ENCODE data around the gene RNF187. TPM values are rescaled to one million over a fixed set of nuclear protein-coding genes. Genes with fewer than 3 reads are reported as not detected.

RNF187 gene
- total RNA-seq, 1 donor from 2014 or later = 201 TPM

DNA sequence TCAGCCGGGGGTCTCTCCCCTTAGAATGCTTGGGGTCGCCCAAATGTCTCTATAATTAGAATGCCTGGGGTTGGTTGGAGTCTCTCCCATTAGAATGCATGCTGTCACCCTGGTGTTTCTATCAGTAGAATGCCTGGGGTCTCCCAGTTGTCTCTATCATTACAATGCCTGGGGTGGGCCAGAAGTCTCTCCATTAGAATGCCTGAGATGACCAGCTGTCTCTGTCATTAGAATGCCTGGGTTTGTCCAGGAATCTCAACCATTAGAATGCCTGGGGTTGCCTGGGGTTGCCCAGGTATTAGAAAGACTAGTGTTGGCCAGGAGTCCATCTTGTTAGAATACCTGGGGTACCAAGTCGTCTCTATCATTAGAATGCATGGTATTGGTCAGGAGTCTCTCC, 51.6 kb downstream of the RNF187 start:
- Mint-ChIP-seq H3K4me3 (ENCODE audit: unreplicated experiment) (no peak overlapping the region), H3K27me3 (ENCODE audit: unreplicated experiment) (peaks cover 2% of the 10 kb centered on the region), H3K9me3 (ENCODE audit: unreplicated experiment) (peaks cover 9% of the 10 kb centered on the region)

DNA sequence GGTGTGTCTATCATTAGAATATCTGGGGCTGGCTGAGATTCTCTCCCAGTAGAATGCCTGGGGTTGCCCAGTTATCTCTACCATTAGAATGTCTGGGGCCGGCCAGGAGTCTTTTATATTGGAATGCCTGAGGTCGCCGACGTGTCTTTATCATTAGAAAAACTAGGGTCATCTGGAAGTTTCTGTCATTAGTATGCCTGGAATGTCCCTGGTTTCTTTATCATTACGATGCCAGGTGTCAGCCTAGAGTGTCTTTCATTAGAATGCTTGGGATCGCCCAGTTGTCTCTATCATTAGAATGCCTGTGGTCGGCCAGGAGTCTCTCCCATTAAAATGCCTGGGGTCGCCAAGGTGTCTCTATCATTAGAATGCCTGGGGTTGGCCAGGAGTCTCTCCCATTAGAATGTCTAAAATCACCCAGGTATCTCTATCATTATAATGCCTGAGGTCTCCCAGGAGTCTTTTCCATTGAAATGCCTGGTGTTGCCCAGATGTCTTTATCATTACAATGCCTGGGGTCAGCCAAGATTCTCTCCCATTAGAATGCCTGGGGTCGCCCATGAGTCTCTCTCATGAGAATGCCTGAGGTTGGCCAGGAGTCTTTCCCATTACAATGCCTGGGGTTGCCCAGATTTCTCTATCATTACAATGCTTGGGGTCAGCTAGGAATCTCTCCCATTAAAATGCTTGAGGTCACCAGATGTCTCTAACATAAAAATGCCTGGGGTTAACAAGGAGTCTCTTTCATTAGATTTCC, 53.2 kb downstream of the RNF187 start:
- Mint-ChIP-seq H3K36me3 (ENCODE audit: unreplicated experiment) (peaks cover 8% of the 10 kb centered on the region), H3K27ac (ENCODE audit: unreplicated experiment) (no peak overlapping the region), H3K9me3 (ENCODE audit: unreplicated experiment) (peaks cover 9% of the 10 kb centered on the region)

More for the DNA sequence above, 51.6 kb downstream of the RNF187 start:
- peaks cover 13% of the 10 kb centered on the region for H3K36me3 Mint-ChIP-seq (ENCODE audit: unreplicated experiment)
- DNase-seq = no peak
- TF ChIP-seq, protein P1, sequence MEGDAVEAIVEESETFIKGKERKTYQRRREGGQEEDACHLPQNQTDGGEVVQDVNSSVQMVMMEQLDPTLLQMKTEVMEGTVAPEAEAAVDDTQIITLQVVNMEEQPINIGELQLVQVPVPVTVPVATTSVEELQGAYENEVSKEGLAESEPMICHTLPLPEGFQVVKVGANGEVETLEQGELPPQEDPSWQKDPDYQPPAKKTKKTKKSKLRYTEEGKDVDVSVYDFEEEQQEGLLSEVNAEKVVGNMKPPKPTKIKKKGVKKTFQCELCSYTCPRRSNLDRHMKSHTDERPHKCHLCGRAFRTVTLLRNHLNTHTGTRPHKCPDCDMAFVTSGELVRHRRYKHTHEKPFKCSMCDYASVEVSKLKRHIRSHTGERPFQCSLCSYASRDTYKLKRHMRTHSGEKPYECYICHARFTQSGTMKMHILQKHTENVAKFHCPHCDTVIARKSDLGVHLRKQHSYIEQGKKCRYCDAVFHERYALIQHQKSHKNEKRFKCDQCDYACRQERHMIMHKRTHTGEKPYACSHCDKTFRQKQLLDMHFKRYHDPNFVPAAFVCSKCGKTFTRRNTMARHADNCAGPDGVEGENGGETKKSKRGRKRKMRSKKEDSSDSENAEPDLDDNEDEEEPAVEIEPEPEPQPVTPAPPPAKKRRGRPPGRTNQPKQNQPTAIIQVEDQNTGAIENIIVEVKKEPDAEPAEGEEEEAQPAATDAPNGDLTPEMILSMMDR (IDR thresholded peaks at IDR 0.05; ENCODE audit: partially characterized antibody, unreplicated experiment) = no peak
- no peaks in the 10 kb centered on the region for H3K4me1 Mint-ChIP-seq (ENCODE audit: low read depth, unreplicated experiment)
- H3K27ac Mint-ChIP-seq (ENCODE audit: unreplicated experiment) = no peak overlapping the region

DNA sequence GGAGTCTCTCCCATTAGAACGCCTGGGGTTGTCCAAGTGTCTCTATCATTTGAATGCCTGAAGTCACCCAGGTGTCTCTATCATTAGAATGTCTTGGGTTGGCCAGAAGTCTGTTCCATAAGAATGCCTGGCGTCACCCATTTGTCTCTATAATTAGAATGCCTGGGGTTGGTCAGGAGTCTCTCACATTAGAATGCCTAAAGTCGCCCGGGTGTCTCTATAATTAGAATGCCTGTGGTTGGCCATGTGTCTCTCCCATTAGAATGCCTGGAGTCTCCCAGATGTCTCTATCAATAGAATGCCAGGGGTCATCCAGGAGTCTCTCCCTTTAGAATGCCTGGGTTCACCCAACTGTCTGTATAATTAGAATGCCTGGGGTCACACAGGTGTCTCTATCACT, 54.5 kb downstream of the RNF187 start:
- H3K27me3 Mint-ChIP-seq (ENCODE audit: unreplicated experiment) = peaks cover 4% of the 10 kb centered on the region
- H3K9me3 Mint-ChIP-seq (ENCODE audit: unreplicated experiment) = peaks cover 4% of the 10 kb centered on the region
- H3K4me3 Mint-ChIP-seq (ENCODE audit: unreplicated experiment) = no peak overlapping the region
- H3K36me3 Mint-ChIP-seq (ENCODE audit: unreplicated experiment) = peaks cover 4% of the 10 kb centered on the region
- no peak overlapping the region for H3K27ac Mint-ChIP-seq (ENCODE audit: unreplicated experiment)
- TF ChIP-seq, protein P1 (IDR thresholded peaks at IDR 0.05; ENCODE audit: partially characterized antibody, unreplicated experiment) = no peak
- no peak for DNase-seq
- no peaks in the 10 kb centered on the region for H3K4me1 Mint-ChIP-seq (ENCODE audit: low read depth, unreplicated experiment)

More for the DNA sequence above, 53.2 kb downstream of the RNF187 start:
- no peak for DNase-seq
- H3K4me1 Mint-ChIP-seq (ENCODE audit: low read depth, unreplicated experiment) = no peaks in the 10 kb centered on the region
- no peak overlapping the region for H3K4me3 Mint-ChIP-seq (ENCODE audit: unreplicated experiment)
- TF ChIP-seq, protein P1 (IDR thresholded peaks at IDR 0.05; ENCODE audit: partially characterized antibody, unreplicated experiment) = no peak
- peaks cover 4% of the 10 kb centered on the region for H3K27me3 Mint-ChIP-seq (ENCODE audit: unreplicated experiment)

DNA sequence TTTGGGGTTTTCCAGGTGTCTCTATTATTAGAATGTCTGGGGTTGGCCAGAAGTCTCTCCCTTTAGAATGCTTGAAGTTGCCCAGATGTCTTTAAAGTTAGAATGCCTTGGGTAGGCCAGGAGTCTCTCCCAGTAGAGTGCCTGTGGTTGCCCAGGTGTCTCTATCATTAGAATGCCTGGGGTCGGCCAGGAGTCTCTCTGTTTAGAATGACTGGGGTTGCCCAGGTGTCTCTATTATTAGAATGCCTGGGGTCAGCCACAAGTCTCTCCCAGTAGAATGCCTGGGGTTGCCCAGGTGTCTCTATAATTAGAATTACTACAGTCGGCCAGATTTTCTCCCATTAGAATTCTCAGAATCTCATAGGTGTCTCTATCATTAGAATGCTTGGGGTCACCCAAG, 55.2 kb downstream of the RNF187 start:
- no peak for DNase-seq
- H3K27me3 Mint-ChIP-seq (ENCODE audit: unreplicated experiment) = peaks cover 4% of the 10 kb centered on the region
- no peaks in the 10 kb centered on the region for H3K4me1 Mint-ChIP-seq (ENCODE audit: low read depth, unreplicated experiment)
- H3K36me3 Mint-ChIP-seq (ENCODE audit: unreplicated experiment) = no peaks in the 10 kb centered on the region
- no peak overlapping the region for H3K27ac Mint-ChIP-seq (ENCODE audit: unreplicated experiment)
- H3K4me3 Mint-ChIP-seq (ENCODE audit: unreplicated experiment) = no peak overlapping the region
- peaks cover 8% of the 10 kb centered on the region for H3K9me3 Mint-ChIP-seq (ENCODE audit: unreplicated experiment)
- TF ChIP-seq, protein P1 (IDR thresholded peaks at IDR 0.05; ENCODE audit: partially characterized antibody, unreplicated experiment) = no peak

DNA sequence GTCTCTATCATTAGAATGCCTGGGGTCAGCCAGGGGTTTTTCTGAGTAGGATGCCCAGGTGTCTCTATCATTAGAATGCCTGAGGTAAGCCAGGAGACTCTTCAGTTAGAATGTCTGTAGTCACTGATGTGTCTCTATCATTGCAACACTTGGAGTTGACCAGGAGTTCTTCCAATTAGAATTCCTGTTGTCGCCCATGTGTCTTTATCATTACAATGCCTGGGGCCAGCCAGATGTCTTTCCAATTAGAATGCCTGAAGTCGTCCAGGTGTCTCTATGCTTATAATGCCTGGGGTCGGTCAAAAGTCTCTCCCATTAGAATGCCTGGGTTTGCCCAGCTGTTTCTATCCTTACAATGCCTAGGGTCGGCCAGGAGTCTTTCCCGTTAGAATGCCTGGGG, 55.8 kb downstream of the RNF187 start:
- Mint-ChIP-seq H3K9me3 (ENCODE audit: unreplicated experiment) (peaks cover 8% of the 10 kb centered on the region), H3K27ac (ENCODE audit: unreplicated experiment) (no peak overlapping the region), H3K4me1 (ENCODE audit: low read depth, unreplicated experiment) (no peaks in the 10 kb centered on the region), H3K27me3 (ENCODE audit: unreplicated experiment) (peaks cover 4% of the 10 kb centered on the region), H3K36me3 (ENCODE audit: unreplicated experiment) (no peaks in the 10 kb centered on the region), H3K4me3 (ENCODE audit: unreplicated experiment) (no peak overlapping the region)
- TF ChIP-seq, protein P1 (IDR thresholded peaks at IDR 0.05; ENCODE audit: partially characterized antibody, unreplicated experiment) = no peak
- DNase-seq = no peak
